HG02885 (cell line): Measurements from ENCODE around the gene ADPRH.

ENCODE experiments used
- ATAC-seq: cut with Tn5 transposase; IDR thresholded peaks from one replicate; pipeline ENCODE4 v1.9.1; 2021; ENCODE audit warnings: mild to moderate bottlenecking; ENCODE audit not compliant: unreplicated experiment, poor library complexity

The ADPRH gene

GRCh38 chr3:119625451-119626153, 46.3 kb downstream of the ADPRH start:
- no peak for ATAC-seq

- no peak for ATAC-seq
Observed at GRCh38 chr3:119626196-119626595, 46.9 kb downstream of the ADPRH start.

DNA sequence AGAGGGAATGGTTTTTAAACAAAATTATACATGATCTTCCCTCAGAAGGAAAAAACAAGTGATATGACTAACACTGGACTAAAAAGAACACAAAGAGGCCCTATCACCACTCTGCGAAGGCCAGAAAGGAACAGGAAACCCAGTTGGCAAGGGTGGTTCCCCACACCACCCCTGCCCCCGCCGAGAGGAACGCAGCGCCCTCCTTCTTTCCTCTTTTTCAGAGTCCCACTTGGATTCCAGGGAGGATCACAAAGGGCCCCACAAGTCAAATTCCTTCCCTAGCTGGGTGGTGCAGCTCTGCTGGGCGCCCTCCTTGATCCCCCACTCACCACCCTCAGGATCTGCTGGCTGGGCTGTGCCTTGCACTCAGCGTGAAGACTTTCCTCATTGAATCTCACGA, 48.2 kb downstream of the ADPRH start:
- ATAC-seq = no peak

- peak; percentile 62 for ATAC-seq
Observed at GRCh38 chr3:119628390-119628789, 49.1 kb downstream of the ADPRH start.

GRCh38 chr3:119628816-119629445, 49.6 kb downstream of the ADPRH start:
- ATAC-seq = peak; percentile 38

DNA sequence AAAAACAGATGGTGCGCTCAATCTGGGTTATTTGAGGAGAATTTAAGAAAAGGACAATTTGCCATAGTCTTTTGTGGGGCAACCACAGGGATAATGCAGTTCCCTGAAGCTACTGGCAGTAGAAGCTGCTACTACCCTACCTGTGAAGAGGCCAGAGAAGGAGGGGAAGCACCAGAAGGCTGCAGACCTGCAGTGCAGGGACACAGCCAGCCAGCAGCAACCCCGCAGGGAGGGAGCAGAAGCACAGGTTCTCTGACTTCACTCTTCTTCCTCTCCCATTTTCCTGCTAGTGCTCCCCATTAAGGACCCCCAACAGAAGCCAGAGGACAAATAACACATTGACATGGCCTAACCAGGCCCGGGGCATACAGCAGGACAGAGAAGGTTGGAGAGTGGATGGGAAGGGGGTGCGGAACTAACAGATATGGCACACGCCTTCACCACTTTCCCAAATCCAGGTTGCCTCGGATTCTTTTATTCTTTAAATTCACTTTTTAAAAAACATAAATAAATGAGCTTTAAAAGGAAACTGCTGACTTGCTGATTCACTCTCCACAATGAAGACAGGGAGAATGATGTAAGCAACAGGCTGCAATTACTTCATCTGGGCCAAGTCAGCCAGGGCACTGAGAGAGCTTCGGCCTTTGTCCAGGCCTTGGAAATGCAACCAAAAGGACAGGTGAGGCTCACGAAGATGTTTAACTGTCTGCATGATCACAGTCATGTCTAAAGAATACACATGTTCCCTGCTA, 51.0 kb downstream of the ADPRH start:
- no peak for ATAC-seq

- ATAC-seq = no peak
Observed at GRCh38 chr3:119630880-119631329, 51.6 kb downstream of the ADPRH start.

DNA sequence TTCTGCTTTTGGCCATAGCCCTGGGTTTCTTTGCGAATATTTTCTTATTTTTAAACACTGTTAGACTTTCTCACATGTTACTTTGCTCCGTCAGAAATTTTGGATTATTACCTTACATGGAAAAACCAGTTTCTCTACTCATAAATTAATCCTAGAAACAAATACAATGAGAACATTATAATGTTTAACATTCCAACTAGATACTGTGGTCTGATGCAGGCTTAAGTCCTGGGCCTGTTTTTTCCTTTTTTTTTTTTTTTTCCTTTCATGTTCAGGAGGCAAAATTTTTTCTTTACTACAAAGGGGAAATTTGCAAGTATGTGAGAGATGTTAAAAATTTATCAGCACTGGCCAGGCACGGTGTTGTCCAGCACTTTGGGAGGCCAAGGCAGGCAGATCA, 52.2 kb downstream of the ADPRH start:
- no peak for ATAC-seq

- ATAC-seq = no peak
Observed at GRCh38 chr3:119632216-119632615, 52.9 kb downstream of the ADPRH start.

GRCh38 chr3:119632829-119633228, 53.5 kb downstream of the ADPRH start:
- no peak for ATAC-seq

DNA sequence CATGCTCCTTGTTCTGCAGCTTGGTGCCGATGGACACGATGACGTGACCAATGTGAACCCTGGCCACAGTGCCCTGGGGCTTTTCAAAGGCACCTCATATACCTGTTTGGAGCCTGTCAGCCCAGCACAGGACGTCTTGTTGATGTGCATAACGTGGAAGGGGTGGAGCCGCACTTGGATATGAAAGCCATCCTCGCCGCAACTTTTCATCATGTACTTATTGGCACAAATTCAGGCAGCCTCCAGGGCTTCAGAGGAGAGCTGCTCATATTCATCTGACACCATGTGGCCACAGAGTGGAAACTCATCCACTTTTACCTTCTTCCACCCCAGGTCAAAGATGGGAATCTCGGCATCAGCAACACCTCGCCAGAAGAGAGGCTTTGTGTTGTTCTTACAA, 56.4 kb downstream of the ADPRH start:
- ATAC-seq = no peak

DNA sequence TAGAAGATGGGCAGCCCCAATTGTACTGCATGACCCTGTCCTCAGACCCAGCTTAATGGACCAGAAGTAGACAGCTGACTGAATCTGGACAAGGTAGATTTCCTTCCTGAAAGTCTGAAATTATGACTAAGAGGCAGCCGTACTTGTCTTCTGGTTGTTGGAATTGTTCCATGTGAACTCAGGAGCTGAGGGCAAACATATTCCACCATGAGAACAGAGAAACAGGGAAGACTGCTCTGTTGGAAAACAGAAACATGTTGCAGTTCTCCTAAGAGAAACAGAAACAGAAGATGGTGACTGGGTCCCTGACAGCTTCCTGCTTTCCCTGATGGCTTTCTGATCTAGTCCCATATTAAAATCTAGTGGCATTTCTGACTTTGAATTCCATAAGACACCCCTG, 57.0 kb downstream of the ADPRH start:
- no peak for ATAC-seq

DNA sequence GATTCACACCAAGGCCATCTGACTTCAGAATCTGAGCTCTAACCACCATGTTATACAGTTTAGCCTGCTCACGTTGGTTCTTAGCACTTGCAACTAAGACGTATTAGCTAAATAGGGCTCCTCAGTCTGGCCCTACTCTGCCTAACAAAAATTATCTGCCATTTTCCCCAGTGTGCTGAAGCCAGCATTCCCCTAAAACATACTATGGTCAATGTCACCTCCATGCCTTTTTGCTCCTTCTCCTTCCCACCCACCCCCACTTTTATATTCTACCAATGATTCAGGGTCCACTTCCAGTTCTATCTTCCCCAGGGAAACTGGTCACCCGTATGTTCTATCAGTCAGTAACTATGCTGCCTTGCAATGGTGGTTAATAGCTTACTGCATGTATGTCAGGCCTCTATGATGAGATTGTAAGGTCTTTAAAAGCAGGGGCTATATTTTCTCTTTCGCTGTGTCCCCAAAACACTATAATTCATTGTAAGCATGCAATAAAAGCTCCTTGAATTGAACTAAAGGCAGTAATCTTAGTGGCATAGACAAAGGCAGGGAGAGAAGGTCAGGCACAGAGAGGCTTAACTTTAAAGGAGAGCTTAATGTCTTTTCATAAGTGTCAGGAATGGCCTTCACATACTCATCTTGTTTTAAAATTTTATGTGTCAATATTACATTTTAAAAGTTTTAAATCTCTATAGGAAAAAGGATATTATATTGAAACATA, 57.8 kb downstream of the ADPRH start:
- ATAC-seq = no peak

DNA sequence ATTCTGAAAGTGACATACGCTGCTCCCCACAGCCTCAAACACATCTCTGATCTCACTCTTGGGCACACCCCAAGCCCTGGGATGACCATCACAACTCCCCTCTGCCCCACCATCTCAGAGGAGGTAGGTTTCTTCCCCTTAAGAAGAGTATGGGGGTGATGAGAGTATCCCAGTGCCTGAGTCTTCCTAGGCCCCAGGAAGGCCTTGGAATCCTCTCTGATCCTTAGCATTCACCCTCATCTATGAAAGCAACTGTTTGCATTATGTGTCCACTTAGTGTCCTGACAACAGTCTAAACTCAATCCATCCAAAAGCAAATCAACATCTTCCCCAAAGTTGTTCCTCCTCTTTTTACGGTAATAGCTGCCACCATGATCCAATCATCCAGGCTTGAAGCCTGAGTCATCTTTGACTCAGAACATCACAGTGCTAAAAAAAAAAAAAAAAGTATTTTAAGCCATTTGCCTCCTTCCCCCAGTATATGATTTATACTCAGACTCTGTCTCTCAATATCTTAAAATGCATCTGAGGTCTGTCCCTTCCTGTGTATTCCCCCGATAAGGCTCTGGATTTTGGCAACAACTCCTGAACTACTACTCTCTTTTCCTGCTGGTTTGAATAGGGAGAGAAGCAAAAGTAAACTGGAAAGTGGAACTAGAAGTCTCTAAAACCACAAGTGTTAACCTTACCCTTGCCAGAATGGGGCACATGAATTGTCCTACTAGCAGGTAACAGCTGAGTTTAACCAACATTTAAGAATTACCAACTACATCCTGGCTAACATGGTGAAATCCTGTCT, 58.6 kb downstream of the ADPRH start:
- peak; percentile 30 for ATAC-seq
